HepG2 (cell line): ENCODE measurements around the gene NAT9. TPM values are rescaled to one million over a fixed set of nuclear protein-coding genes. Genes with fewer than 3 reads are reported as not detected.

Source experiments
- ATAC-seq: fragments of 200-7000 bp; cut with Tn5 transposase; 3 replicates; pipeline ENCODE4 v1.9.1; 2020; ENCODE audit warnings: mild to moderate bottlenecking, moderate library complexity
- BruUV-seq: library from RNA; stranded (reverse); fragments of 400-500 nt; replicated peaks from 2 replicates; lab custom pipeline; 2021; lab: Mats Ljungman, UMichigan
- CTCF ChIA-PET: fragments of 300-600 bp; formaldehyde crosslinking; extraction: SDS; loops from one replicate; lab custom pipeline; 2021; ENCODE audit warnings: low total read pairs, inconsistent platforms, low intra/inter-chr PET ratio; lab: Yijun Ruan, JAX
- POLR2A ChIA-PET: fragments of 350-600 bp; sonication (Branson Sonifier 250); formaldehyde crosslinking; loops from one replicate; lab custom pipeline; 2020; ENCODE audit warnings: antibody characterized with exemption, inconsistent platforms; lab: Yijun Ruan, JAX
- DNase-seq: peaks from one replicate; pipeline ENCODE4 v3.0.0-alpha.2; 2015; ENCODE audit warnings: low spot score
- FAIRE-seq: peaks from 3 replicates; lab custom pipeline; 2011; peaks lifted over from hg19 to GRCh38; lab: Jason Lieb, UNC
- H2AFZ ChIP-seq: one replicate; pipeline ENCODE4 v1.6.1; 2011; ENCODE audit warnings: low read length, inconsistent platforms
- H3K27ac ChIP-seq: fragments of 300-600 bp; 3 replicates; pipeline ENCODE4 v1.8.0; 2011; ENCODE audit warnings: mixed run types, mild to moderate bottlenecking, mixed read lengths, low read length, inconsistent platforms; ENCODE audit not compliant: insufficient read depth; ENCODE audit errors: extremely low read length
- H3K27me3 ChIP-seq, 2 experiments: fragments of 200-600 bp in 1 of 2; 2 replicates in 1 of 2; 3 replicates in 1 of 2; pipeline versions ENCODE4 v1.6.0 to v1.8.0; 2011; ENCODE audit warnings: low read length in 2 of 2, mild to moderate bottlenecking in 2 of 2, moderate library complexity in 2 of 2, inconsistent platforms in 1 of 2; ENCODE audit not compliant: insufficient read depth in 2 of 2, control insufficient read depth in 1 of 2
- H3K36me3 ChIP-seq, 2 experiments: fragments of 200-600 bp in 1 of 2; replicated peaks in 1 of 2; 2 replicates in 1 of 2; 3 replicates in 1 of 2; pipeline versions ENCODE4 v1.5.1 to v1.8.0; 2011; ENCODE audit warnings: low read length in 2 of 2, inconsistent platforms in 1 of 2; ENCODE audit not compliant: insufficient read depth in 2 of 2, control insufficient read depth in 1 of 2
- H3K4me1 ChIP-seq: 2 replicates; pipeline ENCODE4 v1.5.1; 2012; ENCODE audit warnings: low read length, inconsistent platforms; ENCODE audit not compliant: insufficient read depth
- H3K4me2 ChIP-seq: 2 replicates; pipeline ENCODE4 v1.6.0; 2011; ENCODE audit warnings: low read depth, low read length, inconsistent platforms
- H3K4me3 ChIP-seq, 3 experiments: fragments of 200-600 bp in 1 of 3; sonication (generic), shearing (Covaris generic) in 1 of 3; replicated peaks in 1 of 3; 2 replicates each; pipeline ENCODE4 v1.5.1; 2011 to 2016; ENCODE audit warnings: low read length in 3 of 3, inconsistent platforms in 2 of 3, low read depth in 2 of 3, mild to moderate bottlenecking in 2 of 3, control low read depth in 1 of 3, mixed read lengths in 1 of 3; ENCODE audit not compliant: insufficient read depth in 1 of 3
- H3K79me2 ChIP-seq: one replicate; pipeline ENCODE4 v1.6.1; 2011; ENCODE audit warnings: low read length, inconsistent platforms; ENCODE audit not compliant: insufficient read depth
- H3K9ac ChIP-seq: 2 replicates; pipeline ENCODE4 v1.6.0; 2011; ENCODE audit warnings: mild to moderate bottlenecking, low read depth, low read length, inconsistent platforms; ENCODE audit not compliant: insufficient read depth
- H3K9me3 ChIP-seq: 2 replicates; pipeline ENCODE4 v1.5.1; 2012; ENCODE audit warnings: mild to moderate bottlenecking, low read length
- H4K20me1 ChIP-seq: 2 replicates; pipeline ENCODE4 v1.6.0; 2011; ENCODE audit warnings: inconsistent platforms, mild to moderate bottlenecking, low read length, moderate library complexity; ENCODE audit not compliant: insufficient read depth
- ERF ChIP-seq: IDR thresholded peaks from 2 replicates; pipeline ENCODE4 v1.6.1; 2018; ENCODE audit warnings: missing biosample characterization, missing genetic modification reagents
- HMG20B ChIP-seq: conservative IDR thresholded peaks from 2 replicates; pipeline ENCODE4 v1.6.1; 2016; ENCODE audit warnings: missing genetic modification reagents, missing compliant biosample characterization
- KDM5B ChIP-seq: sonication (generic); formaldehyde crosslinking; IDR thresholded peaks from 2 replicates; pipeline ENCODE4 v1.4.0; 2020; ENCODE audit warnings: missing genetic modification reagents, mild to moderate bottlenecking, borderline replicate concordance
- MZF1 ChIP-seq: sonication (generic); formaldehyde crosslinking; IDR thresholded peaks from 2 replicates; pipeline ENCODE4 v1.8.1; 2023; ENCODE audit warnings: mild to moderate bottlenecking, missing genetic modification reagents, borderline replicate concordance
- NONO ChIP-seq, 2 experiments: fragments of 450-650 bp in 1 of 2; sonication (generic) in 1 of 2; formaldehyde crosslinking in 1 of 2; IDR thresholded peaks in 1 of 2; conservative IDR thresholded peaks in 1 of 2; 2 replicates each; pipeline versions ENCODE4 v1.6.1 to v1.8.0; 2017 to 2022; ENCODE audit warnings: mild to moderate bottlenecking in 1 of 2, missing genetic modification reagents in 1 of 2, moderate library complexity in 1 of 2
- PHF21A ChIP-seq: sonication (generic); formaldehyde crosslinking; IDR thresholded peaks from 2 replicates; pipeline ENCODE4 v1.5.0; 2020; ENCODE audit warnings: mild to moderate bottlenecking, missing genetic modification reagents
- RAD21 ChIP-seq: fragments of 450-650 bp; formaldehyde crosslinking; IDR thresholded peaks from 2 replicates; pipeline ENCODE4 v1.5.0; 2020; ENCODE audit warnings: mild to moderate bottlenecking
- SNAPC2 ChIP-seq: sonication (generic); formaldehyde crosslinking; IDR thresholded peaks from 2 replicates; pipeline ENCODE4 v1.8.1; 2022; ENCODE audit warnings: mild to moderate bottlenecking, missing genetic modification reagents
- TCF7 ChIP-seq: sonication (generic); IDR thresholded peaks from 2 replicates; pipeline ENCODE4 v1.6.1; 2016; ENCODE audit warnings: antibody characterized with exemption, low read depth
- TEAD2 ChIP-seq: sonication (generic); formaldehyde crosslinking; IDR thresholded peaks from 2 replicates; pipeline ENCODE4 v1.9.0; 2021; ENCODE audit warnings: missing genetic modification reagents
- TSC22D2 ChIP-seq: sonication (generic); formaldehyde crosslinking; IDR thresholded peaks from 2 replicates; pipeline ENCODE4 v1.5.1; 2020; ENCODE audit warnings: missing genetic modification reagents, mild to moderate bottlenecking, borderline replicate concordance
- ZIK1 ChIP-seq: sonication (generic); formaldehyde crosslinking; IDR thresholded peaks from 2 replicates; pipeline ENCODE4 v1.5.0; 2020; ENCODE audit warnings: mild to moderate bottlenecking, low read depth, missing genetic modification reagents, borderline replicate concordance
- ZNF296 ChIP-seq: sonication (generic); formaldehyde crosslinking; conservative IDR thresholded peaks from 2 replicates; pipeline ENCODE4 v1.5.0; 2020; ENCODE audit warnings: mild to moderate bottlenecking, missing genetic modification reagents
- ZNF383 ChIP-seq: sonication (generic); formaldehyde crosslinking; IDR thresholded peaks from 2 replicates; pipeline ENCODE4 v1.4.0; 2020; ENCODE audit warnings: missing genetic modification reagents, mild to moderate bottlenecking, borderline replicate concordance
- ZNF446 ChIP-seq: sonication (generic); formaldehyde crosslinking; IDR thresholded peaks from 2 replicates; pipeline ENCODE4 v1.5.0; 2020; ENCODE audit warnings: mild to moderate bottlenecking, missing genetic modification reagents
- ZNF510 ChIP-seq: sonication (generic); formaldehyde crosslinking; IDR thresholded peaks from 2 replicates; pipeline ENCODE4 v1.4.0; 2020; ENCODE audit warnings: low read depth, mild to moderate bottlenecking, missing genetic modification reagents
- ZNF572 ChIP-seq: sonication (generic); formaldehyde crosslinking; IDR thresholded peaks from 2 replicates; pipeline ENCODE4 v1.5.1; 2020; ENCODE audit warnings: mild to moderate bottlenecking, missing genetic modification reagents
- ZNF766 ChIP-seq: sonication (generic); formaldehyde crosslinking; IDR thresholded peaks from 2 replicates; pipeline ENCODE4 v1.5.0; 2020; ENCODE audit warnings: missing genetic modification reagents, borderline replicate concordance
- ZSCAN12 ChIP-seq: sonication (generic); formaldehyde crosslinking; IDR thresholded peaks from 2 replicates; pipeline ENCODE4 v1.9.0; 2021; ENCODE audit warnings: mild to moderate bottlenecking, missing genetic modification reagents
- WGBS: methylation state at CpG from one replicate; pipeline ENCODE4 v1.1.6; 2017; ENCODE audit warnings: low lambda C conversion rate; 5-methylcytosine and 5-hydroxymethylcytosine counted together
- in situ Hi-C: cut with HindIII; loops from 2 replicates; pipeline ENCODE4 v1.10.0; 2017; ENCODE audit warnings: low pct_unique_long_range_greater_than_20kb; ENCODE audit not compliant: extremely low pct_ligation_motif_present
- intact Hi-C: fragments of 100-400 bp; cut with micrococcal nuclease; formaldehyde crosslinking; loops from one replicate; pipeline ENCODE4 v1.10.0; 2022; ENCODE audit not compliant: unreplicated experiment
- polyA plus RNA-seq, 8 experiments: library from polyadenylated mRNA; depleted of rRNA in 3 of 8; stranded (reverse) in 7 of 8; unstranded in 1 of 8; fragments of >200 nt; fragmentation: Illumina TruSeq in 4 of 8; extraction: Trizol in 4 of 8; gene quantifications; 2 replicates each; pipeline versions ENCODE4 v1.2.1 to v1.2.3, GENCODE V29; 2011 to 2016; ENCODE audit warnings: low read depth in 4 of 8, missing spikeins in 1 of 8, mixed read lengths in 1 of 8; ENCODE audit not compliant: insufficient read depth in 1 of 8
- total RNA-seq, 5 experiments: library from RNA; depleted of rRNA; stranded (reverse); fragments of >200 nt; fragmentation: Illumina TruSeq; extraction: Trizol; gene quantifications; 2 replicates each; pipeline ENCODE4 v1.2.3, GENCODE V29; 2016; ENCODE audit warnings: low read depth in 1 of 5
- TF ChIP-seq, protein P1 (sequence below): fragments of 450-650 bp; IDR thresholded peaks from 2 replicates; pipeline ENCODE4 v1.6.1; 2017; ENCODE audit warnings: mild to moderate bottlenecking

NAT9 gene
- total and polyA plus RNA-seq, 2 of the 13 experiments (the other 11 are each of a cell fraction or from before 2014, with no cell fraction given): 39.7 to 44.2 TPM

DNA sequence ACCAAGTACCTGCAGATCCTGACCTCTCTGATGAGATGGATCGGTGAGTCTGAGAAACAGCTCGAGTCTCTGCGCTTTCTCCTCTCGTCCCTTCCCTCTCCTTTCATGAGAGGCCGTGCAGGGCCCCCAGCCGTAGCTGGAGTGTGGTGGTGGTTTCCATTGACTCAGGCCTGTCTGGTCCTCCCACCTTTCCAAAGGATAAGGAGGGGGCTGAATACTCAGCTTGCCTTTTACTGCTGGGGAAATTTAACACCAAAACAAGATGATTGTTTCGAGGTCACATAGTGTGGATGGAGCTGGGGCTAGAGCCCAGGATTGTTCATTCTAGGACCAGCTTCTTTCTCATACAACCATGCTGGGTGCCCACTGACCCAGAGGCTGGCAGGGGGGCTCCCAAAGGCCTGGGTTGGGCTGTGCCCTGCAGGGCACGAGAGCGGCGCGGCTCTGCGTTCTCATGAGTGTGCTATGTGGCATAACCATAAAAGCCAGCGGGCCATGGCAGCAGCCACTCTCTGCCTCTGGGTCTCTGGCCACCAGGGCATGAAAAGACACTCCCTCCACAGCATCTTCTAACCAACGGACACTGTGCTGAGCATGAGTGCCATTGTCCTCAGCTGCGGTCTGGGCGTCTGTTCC, 43.8 kb upstream of the NAT9 start:
- Histone ChIP-seq H4K20me1 (no peaks in the 10 kb centered on the region), H3K79me2 (no peaks in the 10 kb centered on the region), H2AFZ (no peak overlapping the region), H3K4me3 (no peak overlapping the region), H3K27me3 (no peaks in the 10 kb centered on the region), H3K4me2 (no peak overlapping the region)
- no peak for DNase-seq
- intact Hi-C loops: no loop called here
- no peak for ATAC-seq
- TF ChIP-seq NONO (IDR thresholded peaks at IDR 0.05) (no peak), NONO (CRISPR knock-in tag; conservative IDR thresholded peaks at IDR 0.05) (no peak), ZNF510 (no peak), MZF1 (CRISPR knock-in tag) (no peak), RAD21 (CRISPR knock-in tag) (no peak), PHF21A (CRISPR knock-in tag) (no peak), TCF7 (no peak), ZNF296 (no peak), SNAPC2 (no peak), TEAD2 (CRISPR knock-in tag) (no peak), HMG20B (CRISPR knock-in tag) (no peak), TSC22D2 (no peak), ZIK1 (CRISPR knock-in tag) (no peak), ERF (no peak), ZNF766 (CRISPR knock-in tag) (no peak), ZNF572 (CRISPR knock-in tag) (no peak), ZSCAN12 (CRISPR knock-in tag) (no peak), ZNF383 (CRISPR knock-in tag) (no peak), KDM5B (no peak), ZNF446 (CRISPR knock-in tag) (no peak)
- TF ChIP-seq, protein P1, sequence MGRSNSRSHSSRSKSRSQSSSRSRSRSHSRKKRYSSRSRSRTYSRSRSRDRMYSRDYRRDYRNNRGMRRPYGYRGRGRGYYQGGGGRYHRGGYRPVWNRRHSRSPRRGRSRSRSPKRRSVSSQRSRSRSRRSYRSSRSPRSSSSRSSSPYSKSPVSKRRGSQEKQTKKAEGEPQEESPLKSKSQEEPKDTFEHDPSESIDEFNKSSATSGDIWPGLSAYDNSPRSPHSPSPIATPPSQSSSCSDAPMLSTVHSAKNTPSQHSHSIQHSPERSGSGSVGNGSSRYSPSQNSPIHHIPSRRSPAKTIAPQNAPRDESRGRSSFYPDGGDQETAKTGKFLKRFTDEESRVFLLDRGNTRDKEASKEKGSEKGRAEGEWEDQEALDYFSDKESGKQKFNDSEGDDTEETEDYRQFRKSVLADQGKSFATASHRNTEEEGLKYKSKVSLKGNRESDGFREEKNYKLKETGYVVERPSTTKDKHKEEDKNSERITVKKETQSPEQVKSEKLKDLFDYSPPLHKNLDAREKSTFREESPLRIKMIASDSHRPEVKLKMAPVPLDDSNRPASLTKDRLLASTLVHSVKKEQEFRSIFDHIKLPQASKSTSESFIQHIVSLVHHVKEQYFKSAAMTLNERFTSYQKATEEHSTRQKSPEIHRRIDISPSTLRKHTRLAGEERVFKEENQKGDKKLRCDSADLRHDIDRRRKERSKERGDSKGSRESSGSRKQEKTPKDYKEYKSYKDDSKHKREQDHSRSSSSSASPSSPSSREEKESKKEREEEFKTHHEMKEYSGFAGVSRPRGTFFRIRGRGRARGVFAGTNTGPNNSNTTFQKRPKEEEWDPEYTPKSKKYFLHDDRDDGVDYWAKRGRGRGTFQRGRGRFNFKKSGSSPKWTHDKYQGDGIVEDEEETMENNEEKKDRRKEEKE: no peak
- TF ChIP-seq, all 625 proteins: peak for 0
- WGBS: 94% methylated on average over 16 of the region's 16 CpGs
- Histone ChIP-seq H3K27ac (no peak overlapping the region), H3K36me3 (peaks cover 2 to 5% of the 10 kb centered on the region in 2 experiments; a peak in 2 of 5 replicates), H3K9me3 (no peaks in the 10 kb centered on the region), H3K4me1 (no peaks in the 10 kb centered on the region), H3K9ac (no peak overlapping the region)
- no TSS peak for BruUV-seq
- in situ Hi-C loops: no loop called here
- FAIRE-seq: no peak
- POLR2A ChIA-PET: no interaction called here
- CTCF ChIA-PET: no interaction called here
